KMS-11 (cell line): ENCODE data around the gene CASQ2.

Experiments
- H2AFZ ChIP-seq: fragments of 200-600 bp; sonication (generic); 2 replicates; pipeline ENCODE4 v1.6.1; 2016; ENCODE audit warnings: antibody characterized with exemption, mixed run types, low read depth
- H3K27ac ChIP-seq: fragments of 200-600 bp; sonication (generic); 2 replicates; pipeline ENCODE4 v1.6.1; 2016; ENCODE audit warnings: mild to moderate bottlenecking, mixed run types
- H3K27me3 ChIP-seq: fragments of 200-600 bp; sonication (generic); 2 replicates; pipeline ENCODE4 v1.6.1; 2017; ENCODE audit warnings: mild to moderate bottlenecking, low read depth, mixed run types, moderate library complexity; ENCODE audit not compliant: insufficient read depth
- H3K36me3 ChIP-seq: fragments of 200-600 bp; sonication (generic); 2 replicates; pipeline ENCODE4 v1.6.1; 2017; ENCODE audit warnings: mild to moderate bottlenecking, mixed run types; ENCODE audit not compliant: insufficient read depth
- H3K4me1 ChIP-seq: fragments of 200-600 bp; sonication (generic); 2 replicates; pipeline ENCODE4 v1.6.1; 2016; ENCODE audit warnings: mild to moderate bottlenecking, low read depth, mixed run types; ENCODE audit not compliant: poor library complexity, severe bottlenecking
- H3K4me2 ChIP-seq: fragments of 200-600 bp; sonication (generic); 2 replicates; pipeline ENCODE4 v1.7.0; 2016; ENCODE audit warnings: mild to moderate bottlenecking, mixed run types
- H3K4me3 ChIP-seq: fragments of 200-600 bp; sonication (generic); IDR thresholded peaks from 2 replicates; pipeline ENCODE4 v1.6.1; 2017; ENCODE audit warnings: low read depth, low read length, mixed read lengths; ENCODE audit not compliant: insufficient read depth
- H3K79me2 ChIP-seq: fragments of 200-600 bp; sonication (generic); 2 replicates; pipeline ENCODE4 v1.6.1; 2016; ENCODE audit warnings: low read depth, mixed run types; ENCODE audit not compliant: insufficient read depth
- H3K9ac ChIP-seq: fragments of 200-600 bp; sonication (generic); 2 replicates; pipeline ENCODE4 v1.6.1; 2016; ENCODE audit warnings: mild to moderate bottlenecking, mixed run types
- H4K20me1 ChIP-seq: fragments of 200-600 bp; sonication (generic); 2 replicates; pipeline ENCODE4 v1.6.1; 2016; ENCODE audit warnings: mild to moderate bottlenecking, mixed run types; ENCODE audit not compliant: insufficient read depth
- TF ChIP-seq, protein P1 (sequence below): fragments of 200-600 bp; sonication (generic); conservative IDR thresholded peaks from 2 replicates; pipeline ENCODE4 v1.6.1; 2017; ENCODE audit warnings: low read depth, mild to moderate bottlenecking, antibody characterized with exemption, low read length, moderate library complexity, mixed read lengths

Gene CASQ2

DNA sequence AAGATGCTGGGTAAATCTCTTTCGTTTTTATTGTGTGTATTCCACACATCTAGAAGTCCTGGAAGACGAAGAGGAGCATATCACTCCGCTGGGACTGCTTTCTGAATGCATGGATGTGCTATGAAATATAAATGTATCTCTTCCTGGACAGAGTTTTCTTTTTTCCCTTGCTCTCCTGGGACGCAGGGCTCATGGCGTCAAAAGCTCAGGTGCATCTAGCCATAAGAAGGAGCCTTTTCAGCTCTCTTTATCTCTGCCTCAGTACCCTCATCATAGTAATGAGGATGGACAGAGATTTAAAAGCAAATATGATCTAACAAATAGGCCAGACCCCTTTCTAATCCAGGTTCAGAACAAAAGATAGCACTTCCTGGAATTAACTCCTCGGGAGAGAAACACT, 27.5 kb upstream of the CASQ2 start:
- Histone ChIP-seq H3K4me3 (no peak overlapping the region), H3K79me2 (no peaks in the 10 kb centered on the region), H3K4me1 (no peaks in the 10 kb centered on the region), H3K27ac (no peak overlapping the region), H2AFZ (no peak overlapping the region), H3K36me3 (no peaks in the 10 kb centered on the region), H3K9ac (no peak overlapping the region), H3K27me3 (no peaks in the 10 kb centered on the region), H4K20me1 (no peaks in the 10 kb centered on the region), H3K4me2 (no peak overlapping the region)
- TF ChIP-seq, protein P1, sequence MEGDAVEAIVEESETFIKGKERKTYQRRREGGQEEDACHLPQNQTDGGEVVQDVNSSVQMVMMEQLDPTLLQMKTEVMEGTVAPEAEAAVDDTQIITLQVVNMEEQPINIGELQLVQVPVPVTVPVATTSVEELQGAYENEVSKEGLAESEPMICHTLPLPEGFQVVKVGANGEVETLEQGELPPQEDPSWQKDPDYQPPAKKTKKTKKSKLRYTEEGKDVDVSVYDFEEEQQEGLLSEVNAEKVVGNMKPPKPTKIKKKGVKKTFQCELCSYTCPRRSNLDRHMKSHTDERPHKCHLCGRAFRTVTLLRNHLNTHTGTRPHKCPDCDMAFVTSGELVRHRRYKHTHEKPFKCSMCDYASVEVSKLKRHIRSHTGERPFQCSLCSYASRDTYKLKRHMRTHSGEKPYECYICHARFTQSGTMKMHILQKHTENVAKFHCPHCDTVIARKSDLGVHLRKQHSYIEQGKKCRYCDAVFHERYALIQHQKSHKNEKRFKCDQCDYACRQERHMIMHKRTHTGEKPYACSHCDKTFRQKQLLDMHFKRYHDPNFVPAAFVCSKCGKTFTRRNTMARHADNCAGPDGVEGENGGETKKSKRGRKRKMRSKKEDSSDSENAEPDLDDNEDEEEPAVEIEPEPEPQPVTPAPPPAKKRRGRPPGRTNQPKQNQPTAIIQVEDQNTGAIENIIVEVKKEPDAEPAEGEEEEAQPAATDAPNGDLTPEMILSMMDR: no peak

DNA sequence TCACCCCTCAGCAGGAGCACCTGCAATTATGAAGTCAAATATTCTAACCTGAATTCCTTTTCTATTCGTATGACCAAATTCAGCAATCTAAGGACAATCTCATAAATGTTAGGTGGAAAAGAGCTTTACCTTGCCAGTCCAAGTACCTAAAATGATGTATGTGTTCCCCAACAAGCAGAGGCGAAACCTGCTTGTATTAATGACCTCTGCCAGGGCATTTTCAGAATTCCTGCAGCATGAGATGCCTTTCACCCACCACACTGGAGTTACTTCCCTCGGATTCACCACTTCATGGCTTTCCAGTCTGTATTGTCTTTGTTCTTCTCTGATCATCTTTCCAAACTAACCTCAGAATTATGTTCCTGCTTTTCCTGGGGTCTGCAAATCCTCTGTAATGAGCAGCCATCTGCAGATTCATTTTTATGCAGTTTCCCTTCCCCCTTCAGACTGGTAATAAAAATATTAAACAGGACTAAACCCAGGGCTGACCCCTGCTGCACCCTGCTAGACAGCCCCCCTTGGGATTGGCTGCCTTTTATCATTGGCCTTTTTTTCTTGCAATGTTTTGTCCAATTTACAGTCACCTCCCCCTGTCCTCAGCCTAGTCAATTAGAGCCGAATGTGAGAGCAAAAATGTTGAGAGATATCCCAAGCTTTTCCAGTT, 26.6 kb upstream of the CASQ2 start:
- no peak overlapping the region for H3K4me3 ChIP-seq
- H2AFZ ChIP-seq: no peak overlapping the region
- no peaks in the 10 kb centered on the region for H3K4me1 ChIP-seq
- H3K27me3 ChIP-seq: no peaks in the 10 kb centered on the region
- no peaks in the 10 kb centered on the region for H3K36me3 ChIP-seq
- H3K79me2 ChIP-seq: no peaks in the 10 kb centered on the region
- no peak overlapping the region for H3K4me2 ChIP-seq
- no peaks in the 10 kb centered on the region for H4K20me1 ChIP-seq
- TF ChIP-seq, protein P1: no peak
- H3K9ac ChIP-seq: no peak overlapping the region
- H3K27ac ChIP-seq: no peak overlapping the region

DNA sequence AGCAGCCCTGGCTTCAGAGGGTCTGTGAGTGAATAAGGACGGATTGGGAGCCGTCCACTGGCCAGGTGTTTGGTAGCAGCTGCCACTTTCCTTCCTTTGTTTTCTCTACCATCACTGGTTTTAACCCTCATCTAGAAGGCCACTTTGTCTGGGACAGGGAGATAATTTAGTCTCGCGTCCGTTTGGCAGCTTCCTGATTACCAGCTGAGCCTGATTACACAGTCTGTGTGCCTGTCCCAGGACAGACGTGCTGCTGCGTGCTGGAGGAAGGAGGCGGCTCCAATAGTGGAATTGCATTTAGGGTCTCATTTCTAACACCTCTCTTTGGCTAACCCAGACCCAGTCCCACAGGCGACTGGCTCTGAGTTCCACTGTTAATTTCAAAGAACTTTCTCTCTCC, 24.6 kb upstream of the CASQ2 start:
- TF ChIP-seq, protein P1: no peak
- no peaks in the 10 kb centered on the region for H3K36me3 ChIP-seq

DNA sequence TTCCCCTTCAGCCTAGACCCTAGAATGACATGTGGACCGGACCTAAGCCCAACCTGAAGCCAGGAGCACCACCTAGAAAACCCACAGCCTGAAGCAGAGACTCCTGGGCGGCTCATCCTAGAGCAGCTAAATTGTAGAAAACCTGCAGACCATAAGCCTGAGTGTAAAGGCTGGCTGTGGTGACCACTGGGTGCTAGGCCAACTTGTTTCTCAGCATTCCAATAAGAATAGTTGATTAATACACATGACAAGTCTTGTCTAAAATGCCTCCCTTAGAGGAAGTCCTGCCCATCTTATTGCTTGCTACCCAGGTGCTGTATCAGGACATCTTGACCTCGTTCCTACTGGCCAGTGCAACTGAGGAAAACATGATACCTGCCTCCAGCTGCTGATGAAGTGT, 23.3 kb upstream of the CASQ2 start:
- Histone ChIP-seq H3K27ac (no peak overlapping the region), H3K36me3 (no peaks in the 10 kb centered on the region), H3K4me1 (no peaks in the 10 kb centered on the region), H3K4me3 (no peak overlapping the region), H3K79me2 (no peaks in the 10 kb centered on the region), H3K4me2 (no peak overlapping the region), H2AFZ (no peak overlapping the region), H3K27me3 (no peaks in the 10 kb centered on the region), H4K20me1 (no peaks in the 10 kb centered on the region), H3K9ac (no peak overlapping the region)
- TF ChIP-seq, protein P1: no peak

More for the DNA sequence above, 24.6 kb upstream of the CASQ2 start:
- H4K20me1 ChIP-seq: no peaks in the 10 kb centered on the region
- H3K79me2 ChIP-seq: no peaks in the 10 kb centered on the region
- H2AFZ ChIP-seq: no peak overlapping the region
- H3K4me2 ChIP-seq: no peak overlapping the region
- H3K4me1 ChIP-seq: no peaks in the 10 kb centered on the region
- H3K4me3 ChIP-seq: no peak overlapping the region
- H3K27me3 ChIP-seq: no peaks in the 10 kb centered on the region
- H3K27ac ChIP-seq: no peak overlapping the region
- H3K9ac ChIP-seq: no peak overlapping the region
